ENCODE data around the gene MACROD2.

GRCh38 chr20:14698125-14698524, 702.8 kb downstream of the MACROD2 start:
- TF ChIP-seq CTCF (IDR thresholded peaks at IDR 0.05) (no peak), EP300 (IDR thresholded peaks at IDR 0.05) (no peak)

All from tibial nerve (tissue), 4 donors.